HG03457 (cell line): Measurements from ENCODE around the gene LRP8.
"Not testable (repeated sequence)": the region's sequence is repeated elsewhere in the genome, so short reads cannot be mapped to it uniquely, and the experiment has no call there.

Source experiments
- ATAC-seq: cut with Tn5 transposase; IDR thresholded peaks from one replicate; pipeline ENCODE4 v1.9.1; 2021; ENCODE audit warnings: moderate number of reproducible peaks; ENCODE audit not compliant: unreplicated experiment

LRP8 gene

GRCh38 chr1:53285969-53286760 lies 41.7 kb downstream of the LRP8 start:
- ATAC-seq = no peak

GRCh38 chr1:53285546-53285945 lies 42.3 kb downstream of the LRP8 start:
- no peak for ATAC-seq

GRCh38 chr1:53284224-53285020 lies 43.4 kb downstream of the LRP8 start:
- no peak for ATAC-seq

- not testable (repeated sequence) for ATAC-seq
Measured at GRCh38 chr1:53283156-53283555, 44.7 kb downstream of the LRP8 start.

- no peak for ATAC-seq
Measured at GRCh38 chr1:53281133-53281532, 46.7 kb downstream of the LRP8 start.

- no peak for ATAC-seq
Measured at GRCh38 chr1:53280496-53280895, 47.4 kb downstream of the LRP8 start.

- no peak for ATAC-seq
Measured at GRCh38 chr1:53279296-53280200, 48.3 kb downstream of the LRP8 start.

GRCh38 chr1:53278298-53278725 lies 49.6 kb downstream of the LRP8 start:
- ATAC-seq = no peak

GRCh38 chr1:53277326-53277725 lies 50.5 kb downstream of the LRP8 start:
- no peak for ATAC-seq

GRCh38 chr1:53276902-53277281 lies 51.0 kb downstream of the LRP8 start:
- ATAC-seq = no peak

- ATAC-seq = no peak
Measured at GRCh38 chr1:53276153-53276901, 51.5 kb downstream of the LRP8 start.

GRCh38 chr1:53275566-53275965 lies 52.3 kb downstream of the LRP8 start:
- ATAC-seq = no peak

GRCh38 chr1:53274541-53275185 lies 53.2 kb downstream of the LRP8 start:
- ATAC-seq = no peak

GRCh38 chr1:53274026-53274425 lies 53.8 kb downstream of the LRP8 start:
- no peak for ATAC-seq

GRCh38 chr1:53273526-53273925 lies 54.3 kb downstream of the LRP8 start:
- no peak for ATAC-seq

GRCh38 chr1:53272349-53272748 lies 55.5 kb downstream of the LRP8 start:
- no peak for ATAC-seq

GRCh38 chr1:53271446-53272090 lies 56.3 kb downstream of the LRP8 start:
- ATAC-seq = no peak

- ATAC-seq = no peak
Measured at GRCh38 chr1:53270873-53271272, 57.0 kb downstream of the LRP8 start.

- no peak for ATAC-seq
Measured at GRCh38 chr1:53270107-53270506, 57.8 kb downstream of the LRP8 start.
